CD14-positive monocyte (primary cell): ENCODE results near the gene CRYBA4. TPM values are rescaled to one million over a fixed set of nuclear protein-coding genes. Genes with fewer than 3 reads are reported as not detected.

Experiments used
- DNase-seq, 3 donors: peaks; one replicate each; pipeline ENCODE4 v3.0.0-alpha.2; 2011 to 2022
- H2AFZ ChIP-seq: 2 replicates; pipeline ENCODE4 v1.6.0; 2012; ENCODE audit warnings: mild to moderate bottlenecking, low read depth, low read length, inconsistent platforms; ENCODE audit not compliant: insufficient read depth, poor library complexity, severe bottlenecking
- H3K27ac ChIP-seq, 2 donors: 1 replicate in 1 of 2; 2 replicates in 1 of 2; pipeline ENCODE4 v1.5.1; 2012 to 2013; ENCODE audit warnings: low read length in 2 of 2, control low read depth in 1 of 2, inconsistent platforms in 1 of 2, low read depth in 1 of 2, mild to moderate bottlenecking in 1 of 2
- H3K27me3 ChIP-seq, 2 donors: one replicate each; pipeline versions ENCODE4 v1.6.0 to v1.6.1; 2011 to 2013; ENCODE audit warnings: low read length in 2 of 2; ENCODE audit not compliant: control insufficient read depth in 2 of 2, insufficient read depth in 2 of 2
- H3K36me3 ChIP-seq, 2 donors: replicated peaks in 1 of 2; 1 replicate in 1 of 2; 2 replicates in 1 of 2; pipeline versions ENCODE4 v1.5.1 to v1.6.1; 2012 to 2013; ENCODE audit warnings: low read length in 2 of 2, control low read depth in 1 of 2, inconsistent platforms in 1 of 2, mild to moderate bottlenecking in 1 of 2; ENCODE audit not compliant: insufficient read depth in 2 of 2, control insufficient read depth in 1 of 2
- H3K4me1 ChIP-seq, 2 donors: 1 replicate in 1 of 2; 2 replicates in 1 of 2; pipeline versions ENCODE4 v1.5.1 to v1.6.1; 2012 to 2013; ENCODE audit warnings: low read length in 2 of 2, control low read depth in 1 of 2, inconsistent platforms in 1 of 2, mild to moderate bottlenecking in 1 of 2, moderate library complexity in 1 of 2; ENCODE audit not compliant: insufficient read depth in 2 of 2, control insufficient read depth in 1 of 2
- H3K4me2 ChIP-seq: replicated peaks from 2 replicates; pipeline ENCODE3; 2012; ENCODE audit warnings: low read length, moderate library complexity, mild to moderate bottlenecking; ENCODE audit not compliant: poor library complexity, severe bottlenecking; ENCODE audit errors: extremely low read depth
- H3K4me3 ChIP-seq, 3 experiments: fragments of 200-600 bp in 1 of 3; sonication (generic) in 1 of 3; replicated peaks in 1 of 3; 1 replicate in 2 of 3; 2 replicates in 1 of 3; pipeline ENCODE4 v1.5.1; 2011 to 2013; ENCODE audit warnings: low read length in 3 of 3, mild to moderate bottlenecking in 3 of 3, control low read depth in 2 of 3, low read depth in 2 of 3, inconsistent platforms in 1 of 3, moderate library complexity in 1 of 3
- H3K79me2 ChIP-seq: 2 replicates; pipeline ENCODE4 v1.6.0; 2012; ENCODE audit warnings: mild to moderate bottlenecking, control low read depth, inconsistent platforms, low read length, moderate library complexity; ENCODE audit not compliant: insufficient read depth
- H3K9ac ChIP-seq: 2 replicates; pipeline ENCODE4 v1.6.0; 2017; ENCODE audit warnings: low read length, mild to moderate bottlenecking; ENCODE audit not compliant: insufficient read depth, poor library complexity, severe bottlenecking
- H3K9me3 ChIP-seq, 2 donors: replicated peaks in 1 of 2; 1 replicate in 1 of 2; 2 replicates in 1 of 2; pipeline versions ENCODE4 v1.5.1 to v1.6.1; 2012 to 2013; ENCODE audit warnings: low read length in 2 of 2, control low read depth in 1 of 2; ENCODE audit not compliant: control insufficient read depth in 1 of 2, insufficient read depth in 1 of 2
- H4K20me1 ChIP-seq: 2 replicates; pipeline ENCODE4 v1.6.0; 2012; ENCODE audit warnings: mild to moderate bottlenecking, low read length, control low read depth, moderate library complexity; ENCODE audit not compliant: insufficient read depth
- H3K27ac Mint-ChIP-seq, 7 donors: one replicate each; pipeline ENCODE4 v1.8.0; 2020; ENCODE audit warnings: mild to moderate bottlenecking in 7 of 7, mixed read lengths in 7 of 7, moderate library complexity in 6 of 7, inconsistent platforms in 2 of 7
- H3K27me3 Mint-ChIP-seq, 3 donors: one replicate each; pipeline ENCODE4 v1.8.0; 2021 to 2022; ENCODE audit warnings: low read depth in 3 of 3, mild to moderate bottlenecking in 3 of 3, mixed read lengths in 3 of 3, moderate library complexity in 3 of 3, inconsistent platforms in 1 of 3
- H3K36me3 Mint-ChIP-seq, 2 donors: one replicate each; pipeline ENCODE4 v1.8.0; 2020; ENCODE audit warnings: mixed read lengths in 2 of 2, inconsistent platforms in 1 of 2, mild to moderate bottlenecking in 1 of 2
- H3K4me1 Mint-ChIP-seq: one replicate; pipeline ENCODE4 v1.8.0; 2020; ENCODE audit warnings: mild to moderate bottlenecking, mixed read lengths
- H3K4me3 Mint-ChIP-seq, 2 donors: one replicate each; pipeline ENCODE4 v1.8.0; 2020; ENCODE audit warnings: mild to moderate bottlenecking in 2 of 2, mixed read lengths in 2 of 2, moderate library complexity in 1 of 2
- H3K9me3 Mint-ChIP-seq, 7 donors: one replicate each; pipeline ENCODE4 v1.8.0; 2020 to 2022; ENCODE audit warnings: mixed read lengths in 7 of 7, mild to moderate bottlenecking in 6 of 7, moderate library complexity in 6 of 7, inconsistent platforms in 2 of 7
- WGBS: methylation state at CpG from one replicate; pipeline ENCODE4 v1.1.5; 2013; ENCODE audit warnings: missing lambda C conversion rate; ENCODE audit not compliant: insufficient coverage; 5-methylcytosine and 5-hydroxymethylcytosine counted together
- intact Hi-C, 2 donors: fragments of 100-400 bp; cut with micrococcal nuclease; formaldehyde crosslinking; loops; one replicate each; pipeline versions ENCODE4 v1.15.0 to v1.15.1; 2023
- polyA plus RNA-seq, 3 donors: library from polyadenylated mRNA; depleted of rRNA in 1 of 3; unstranded in 2 of 3; stranded (reverse) in 1 of 3; fragments of 300-500 nt in 2 of 3; fragments of >200 nt in 1 of 3; fragmentation: Illumina TruSeq in 2 of 3; gene quantifications; 1 replicate in 2 of 3; 2 replicates in 1 of 3; pipeline ENCODE4 v1.2.3, GENCODE V29; 2012 to 2021
- TF ChIP-seq, protein P1 (sequence below): fragments of 200-600 bp; IDR thresholded peaks from one replicate; pipeline ENCODE4 v1.8.0; 2022; ENCODE audit warnings: antibody characterized with exemption, mild to moderate bottlenecking

Gene CRYBA4
- polyA plus RNA-seq, 3 donors = not detected

DNA sequence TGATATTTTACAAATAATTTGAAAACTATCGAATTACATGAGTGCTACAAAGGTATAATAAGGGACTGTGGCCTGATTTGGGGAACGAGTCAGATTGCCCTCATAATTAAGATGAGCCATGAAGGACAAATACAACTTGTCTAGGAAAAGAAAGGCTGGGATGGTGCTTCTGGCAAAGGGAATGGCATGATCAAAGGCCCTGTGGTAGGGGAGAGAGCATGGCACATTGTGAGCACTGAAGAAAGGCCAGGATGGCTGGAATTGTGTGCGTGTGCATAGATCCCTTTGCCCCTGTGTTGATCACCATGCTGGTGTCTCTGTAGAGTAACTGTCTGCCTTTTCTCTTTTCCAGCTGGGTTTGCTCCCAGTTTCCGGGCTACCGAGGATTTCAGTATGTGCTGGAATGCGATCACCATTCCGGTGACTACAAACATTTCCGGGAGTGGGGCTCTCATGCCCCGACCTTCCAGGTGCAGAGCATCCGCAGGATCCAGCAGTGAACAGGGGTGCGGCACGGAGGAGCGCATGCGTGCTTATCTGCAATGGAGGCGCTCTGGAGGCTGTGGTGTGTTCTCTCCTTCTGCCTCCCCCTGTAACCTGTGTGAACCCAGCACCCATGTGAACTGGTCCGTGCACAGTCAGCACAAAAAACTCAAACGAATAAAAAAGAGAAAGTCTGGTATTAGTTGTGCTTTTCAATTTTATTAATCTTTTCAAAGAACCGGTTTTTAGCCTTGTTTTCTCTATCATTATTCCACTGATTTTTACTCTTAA, 8.4 kb downstream of the CRYBA4 start:
- Mint-ChIP-seq H3K27me3 (peaks cover 2 to 6% (median 4%) of the 10 kb centered on the region in 3 donors), H3K36me3 (no peaks in the 10 kb centered on the region), H3K4me1 (no peaks in the 10 kb centered on the region), H3K9me3 (peaks cover 0 to 8% (median 3%) of the 10 kb centered on the region in 7 donors), H3K27ac (peak overlapping the region in 1 of 7 donors; percentile 74), H3K4me3 (no peak overlapping the region)
- intact Hi-C loops = no loop called here
- no peak overlapping the region for H2AFZ ChIP-seq
- H3K79me2 ChIP-seq = no peaks in the 10 kb centered on the region
- H3K9ac ChIP-seq = no peak overlapping the region
- no peaks in the 10 kb centered on the region for H3K9me3 ChIP-seq
- H3K4me1 ChIP-seq = no peaks in the 10 kb centered on the region
- DNase-seq = no peak
- TF ChIP-seq, protein P1, sequence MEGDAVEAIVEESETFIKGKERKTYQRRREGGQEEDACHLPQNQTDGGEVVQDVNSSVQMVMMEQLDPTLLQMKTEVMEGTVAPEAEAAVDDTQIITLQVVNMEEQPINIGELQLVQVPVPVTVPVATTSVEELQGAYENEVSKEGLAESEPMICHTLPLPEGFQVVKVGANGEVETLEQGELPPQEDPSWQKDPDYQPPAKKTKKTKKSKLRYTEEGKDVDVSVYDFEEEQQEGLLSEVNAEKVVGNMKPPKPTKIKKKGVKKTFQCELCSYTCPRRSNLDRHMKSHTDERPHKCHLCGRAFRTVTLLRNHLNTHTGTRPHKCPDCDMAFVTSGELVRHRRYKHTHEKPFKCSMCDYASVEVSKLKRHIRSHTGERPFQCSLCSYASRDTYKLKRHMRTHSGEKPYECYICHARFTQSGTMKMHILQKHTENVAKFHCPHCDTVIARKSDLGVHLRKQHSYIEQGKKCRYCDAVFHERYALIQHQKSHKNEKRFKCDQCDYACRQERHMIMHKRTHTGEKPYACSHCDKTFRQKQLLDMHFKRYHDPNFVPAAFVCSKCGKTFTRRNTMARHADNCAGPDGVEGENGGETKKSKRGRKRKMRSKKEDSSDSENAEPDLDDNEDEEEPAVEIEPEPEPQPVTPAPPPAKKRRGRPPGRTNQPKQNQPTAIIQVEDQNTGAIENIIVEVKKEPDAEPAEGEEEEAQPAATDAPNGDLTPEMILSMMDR = no peak
- H3K4me3 ChIP-seq = no peak overlapping the region
- H3K4me2 ChIP-seq = no peak overlapping the region
- H3K27ac ChIP-seq = no peak overlapping the region
- H3K27me3 ChIP-seq = no peaks in the 10 kb centered on the region
- H3K36me3 ChIP-seq = no peaks in the 10 kb centered on the region
- WGBS = 99% methylated on average over 15 of the region's 18 CpGs
- no peaks in the 10 kb centered on the region for H4K20me1 ChIP-seq

DNA sequence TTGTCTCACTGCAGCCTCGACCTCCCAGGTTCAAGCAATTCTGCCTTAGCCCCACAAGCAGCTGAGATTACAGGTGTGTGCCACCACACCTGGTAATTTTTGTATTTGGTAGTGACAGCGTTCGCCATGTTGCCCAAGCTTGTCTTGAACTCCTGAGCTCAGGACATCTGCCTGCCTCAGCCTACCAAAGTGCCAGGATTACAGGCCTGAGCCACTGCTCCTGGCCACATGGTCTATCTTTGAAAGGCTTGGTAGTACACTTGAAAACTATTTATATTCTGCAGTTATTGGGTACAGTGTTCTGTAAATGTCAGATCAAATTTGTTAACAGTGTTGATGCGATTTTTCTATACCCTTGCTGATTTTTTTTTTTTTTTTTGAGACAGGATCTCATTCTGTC, 9.5 kb downstream of the CRYBA4 start:
- Histone ChIP-seq H3K36me3 (no peaks in the 10 kb centered on the region), H3K27me3 (no peaks in the 10 kb centered on the region), H3K4me3 (no peak overlapping the region), H2AFZ (no peak overlapping the region), H3K4me1 (no peaks in the 10 kb centered on the region), H3K9me3 (no peaks in the 10 kb centered on the region), H3K4me2 (no peak overlapping the region), H4K20me1 (no peaks in the 10 kb centered on the region), H3K27ac (no peak overlapping the region), H3K79me2 (no peaks in the 10 kb centered on the region), H3K9ac (no peak overlapping the region)
- no peaks in the 10 kb centered on the region for H3K36me3 Mint-ChIP-seq
- WGBS = 93% methylated on average over 4 of the region's 4 CpGs
- no peaks in the 10 kb centered on the region for H3K4me1 Mint-ChIP-seq
- H3K27ac Mint-ChIP-seq = no peak overlapping the region
- TF ChIP-seq, protein P1 = no peak
- no peak for DNase-seq
- intact Hi-C loops = no loop called here
- H3K9me3 Mint-ChIP-seq = peaks cover 0 to 8% (median 3%) of the 10 kb centered on the region in 7 donors
- no peak overlapping the region for H3K4me3 Mint-ChIP-seq
- peaks cover 2 to 6% (median 4%) of the 10 kb centered on the region in 3 donors for H3K27me3 Mint-ChIP-seq
